OCI-LY3 (cell line): ENCODE results near the gene UGCG.

Experiments used
- EZH2phosphoT487 ChIP-seq: fragments of 200-600 bp; shearing (Covaris generic); IDR thresholded peaks from 2 replicates; pipeline ENCODE4 v1.6.1; 2018; ENCODE audit warnings: antibody characterized with exemption, mixed run types, low read depth
- TF ChIP-seq, protein P1 (sequence below): fragments of 200-600, 300-600 bp; sonication (generic); IDR thresholded peaks from 2 replicates; pipeline ENCODE4 v1.5.1; 2014; ENCODE audit warnings: antibody characterized with exemption, low read length, low read depth

DNA sequence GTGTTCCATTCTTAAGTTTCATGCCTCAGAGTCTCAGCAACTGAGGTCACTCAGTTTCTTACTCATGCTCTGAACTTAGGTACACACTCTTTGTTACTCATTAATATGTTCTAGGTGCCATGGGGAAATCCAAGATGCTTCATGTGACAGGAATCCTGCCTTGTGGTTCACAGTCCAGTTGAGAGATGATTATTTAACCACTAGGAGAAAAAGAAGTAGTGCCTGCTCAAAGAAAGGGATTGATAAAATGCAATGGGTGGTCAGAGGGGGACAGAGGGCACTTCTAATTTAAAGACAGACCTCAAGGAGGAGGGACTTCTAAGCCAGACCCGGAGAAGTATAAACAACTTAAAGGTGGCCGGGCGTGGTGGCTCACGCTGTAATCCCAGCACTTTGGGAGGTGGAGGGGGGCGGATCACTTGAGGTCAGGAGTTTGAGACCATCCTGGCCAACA is 69.0 kb downstream of the UGCG start:
- TF ChIP-seq, protein P1, sequence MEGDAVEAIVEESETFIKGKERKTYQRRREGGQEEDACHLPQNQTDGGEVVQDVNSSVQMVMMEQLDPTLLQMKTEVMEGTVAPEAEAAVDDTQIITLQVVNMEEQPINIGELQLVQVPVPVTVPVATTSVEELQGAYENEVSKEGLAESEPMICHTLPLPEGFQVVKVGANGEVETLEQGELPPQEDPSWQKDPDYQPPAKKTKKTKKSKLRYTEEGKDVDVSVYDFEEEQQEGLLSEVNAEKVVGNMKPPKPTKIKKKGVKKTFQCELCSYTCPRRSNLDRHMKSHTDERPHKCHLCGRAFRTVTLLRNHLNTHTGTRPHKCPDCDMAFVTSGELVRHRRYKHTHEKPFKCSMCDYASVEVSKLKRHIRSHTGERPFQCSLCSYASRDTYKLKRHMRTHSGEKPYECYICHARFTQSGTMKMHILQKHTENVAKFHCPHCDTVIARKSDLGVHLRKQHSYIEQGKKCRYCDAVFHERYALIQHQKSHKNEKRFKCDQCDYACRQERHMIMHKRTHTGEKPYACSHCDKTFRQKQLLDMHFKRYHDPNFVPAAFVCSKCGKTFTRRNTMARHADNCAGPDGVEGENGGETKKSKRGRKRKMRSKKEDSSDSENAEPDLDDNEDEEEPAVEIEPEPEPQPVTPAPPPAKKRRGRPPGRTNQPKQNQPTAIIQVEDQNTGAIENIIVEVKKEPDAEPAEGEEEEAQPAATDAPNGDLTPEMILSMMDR: no peak
- no peak for TF ChIP-seq EZH2phosphoT487
